IMR-90 (cell line): ENCODE results near the gene CAMKMT. TPM values are rescaled to one million over a fixed set of nuclear protein-coding genes. Genes with fewer than 3 reads are reported as not detected.

ENCODE experiments used
- ATAC-seq: fragments of 200-7000 bp; cut with Tn5 transposase; 2 replicates; pipeline ENCODE4 v1.9.1; 2020; ENCODE audit warnings: low read depth, mild to moderate bottlenecking, moderate library complexity
- BruUV-seq: library from RNA; stranded (reverse); fragments of 400-500 nt; replicated peaks from 2 replicates; lab custom pipeline; 2021; lab: Mats Ljungman, UMichigan
- CTCF ChIA-PET: fragments of 300-600 bp; formaldehyde crosslinking; extraction: SDS; loops from one replicate; lab custom pipeline; 2021; ENCODE audit warnings: antibody characterized with exemption; lab: Yijun Ruan, JAX
- POLR2A ChIA-PET: fragments of 300-600 bp; sonication (Branson Sonifier 250); formaldehyde crosslinking; loops from one replicate; lab custom pipeline; 2022; ENCODE audit warnings: antibody characterized with exemption; ENCODE audit not compliant: unreplicated experiment; lab: Charles Lee
- DNase-seq: peaks from one replicate; pipeline ENCODE4 v3.0.0; 2013
- H2AFZ ChIP-seq: replicated peaks from 2 replicates; pipeline ENCODE3; 2013; ENCODE audit warnings: low read length, mild to moderate bottlenecking; ENCODE audit not compliant: poor library complexity
- H2AK5ac ChIP-seq: 2 replicates; pipeline ENCODE4 v1.6.1; 2013; ENCODE audit warnings: low read depth, low read length, inconsistent platforms
- H2AK9ac ChIP-seq: replicated peaks from 2 replicates; pipeline ENCODE3; 2013; ENCODE audit warnings: mild to moderate bottlenecking, low read depth, low read length, moderate library complexity; ENCODE audit not compliant: poor library complexity
- H2BK120ac ChIP-seq: 2 replicates; pipeline ENCODE4 v1.6.1; 2013; ENCODE audit warnings: low read depth, low read length, inconsistent platforms
- H2BK15ac ChIP-seq: 3 replicates; pipeline ENCODE4 v1.6.1; 2013; ENCODE audit warnings: low read depth, low read length, inconsistent platforms
- H2BK20ac ChIP-seq: 2 replicates; pipeline ENCODE4 v1.6.1; 2013; ENCODE audit warnings: low read depth, mild to moderate bottlenecking, inconsistent platforms, low read length, moderate library complexity
- H2BK5ac ChIP-seq: 2 replicates; pipeline ENCODE4 v1.6.1; 2013; ENCODE audit warnings: mild to moderate bottlenecking, low read depth, low read length, inconsistent platforms; ENCODE audit not compliant: poor library complexity, severe bottlenecking
- H3K14ac ChIP-seq: replicated peaks from 2 replicates; pipeline ENCODE4 v1.6.1; 2013; ENCODE audit warnings: low read depth, low read length, inconsistent platforms
- H3K18ac ChIP-seq: 2 replicates; pipeline ENCODE4 v1.6.1; 2013; ENCODE audit warnings: low read depth, low read length, control low read depth
- H3K23ac ChIP-seq: 2 replicates; pipeline ENCODE4 v1.6.1; 2013; ENCODE audit warnings: low read depth, low read length, inconsistent platforms
- H3K27ac ChIP-seq: 2 replicates; pipeline ENCODE4 v1.5.1; 2013; ENCODE audit warnings: mild to moderate bottlenecking, control low read depth, low read length; ENCODE audit not compliant: insufficient read depth
- H3K27me3 ChIP-seq: 2 replicates; pipeline ENCODE4 v1.6.1; 2013; ENCODE audit warnings: low read length; ENCODE audit not compliant: control insufficient read depth, insufficient read depth
- H3K36me3 ChIP-seq: 2 replicates; pipeline ENCODE4 v1.6.1; 2013; ENCODE audit warnings: low read length, mixed read lengths; ENCODE audit not compliant: control insufficient read depth, insufficient read depth
- H3K4ac ChIP-seq: 2 replicates; pipeline ENCODE4 v1.6.1; 2013; ENCODE audit warnings: low read depth, low read length, inconsistent platforms
- H3K4me1 ChIP-seq: 2 replicates; pipeline ENCODE4 v1.6.1; 2013; ENCODE audit warnings: low read length, mixed read lengths; ENCODE audit not compliant: control insufficient read depth, insufficient read depth
- H3K4me2 ChIP-seq: 2 replicates; pipeline ENCODE4 v1.6.1; 2013; ENCODE audit warnings: low read depth, mild to moderate bottlenecking, control low read depth, low read length, moderate library complexity
- H3K4me3 ChIP-seq: 2 replicates; pipeline ENCODE4 v1.5.1; 2013; ENCODE audit warnings: low read depth, mild to moderate bottlenecking, control low read depth, low read length, moderate library complexity; ENCODE audit not compliant: insufficient read depth
- H3K56ac ChIP-seq: 2 replicates; pipeline ENCODE4 v1.6.1; 2013; ENCODE audit warnings: low read length, inconsistent platforms; ENCODE audit not compliant: insufficient read depth; ENCODE audit errors: extremely low read depth
- H3K79me1 ChIP-seq, 2 experiments: 2 replicates each; pipeline ENCODE4 v1.6.1; 2013; ENCODE audit warnings: low read length in 2 of 2, inconsistent platforms in 1 of 2, low read depth in 1 of 2
- H3K9ac ChIP-seq: 2 replicates; pipeline ENCODE4 v1.6.1; 2013; ENCODE audit warnings: low read depth, low read length, control low read depth
- H3K9me1 ChIP-seq: 2 replicates; pipeline ENCODE4 v1.6.1; 2013; ENCODE audit warnings: low read length, inconsistent platforms; ENCODE audit not compliant: insufficient read depth
- H3K9me3 ChIP-seq: 2 replicates; pipeline ENCODE4 v1.6.1; 2013; ENCODE audit warnings: low read length; ENCODE audit not compliant: control insufficient read depth, insufficient read depth
- H4K20me1 ChIP-seq: 2 replicates; pipeline ENCODE4 v1.6.1; 2013; ENCODE audit warnings: low read length, inconsistent platforms; ENCODE audit not compliant: insufficient read depth
- H4K5ac ChIP-seq: 2 replicates; pipeline ENCODE4 v1.6.1; 2013; ENCODE audit warnings: mild to moderate bottlenecking, low read depth, low read length, control low read depth
- H4K8ac ChIP-seq, 2 experiments: 2 replicates each; pipeline ENCODE4 v1.6.1; 2013; ENCODE audit warnings: low read depth in 2 of 2, low read length in 2 of 2, control low read depth in 1 of 2, inconsistent platforms in 1 of 2
- H4K91ac ChIP-seq: 2 replicates; pipeline ENCODE4 v1.6.1; 2013; ENCODE audit warnings: low read depth, low read length, inconsistent platforms; ENCODE audit not compliant: insufficient read depth
- BHLHE40 ChIP-seq: fragments of 150-350 bp; IDR thresholded peaks from 2 replicates; pipeline ENCODE4 v1.6.1; 2016; ENCODE audit warnings: mild to moderate bottlenecking, low read depth, low read length
- CHD1 ChIP-seq: IDR thresholded peaks from 2 replicates; pipeline ENCODE4 v1.6.1; 2012; ENCODE audit warnings: low read depth, low read length, improper control_type of control experiment
- MAZ ChIP-seq: IDR thresholded peaks from 2 replicates; pipeline ENCODE4 v1.6.1; 2012; ENCODE audit warnings: low read depth, mild to moderate bottlenecking, low read length, improper control_type of control experiment, moderate library complexity, borderline replicate concordance
- MXI1 ChIP-seq: IDR thresholded peaks from 2 replicates; pipeline ENCODE4 v1.6.1; 2012; ENCODE audit warnings: low read depth, mild to moderate bottlenecking, low read length, moderate library complexity, borderline replicate concordance
- NFE2L2 ChIP-seq: fragments of 150-350 bp; IDR thresholded peaks from 2 replicates; pipeline ENCODE4 v1.6.1; 2016; ENCODE audit warnings: low read depth, mild to moderate bottlenecking, low read length
- POLR2A ChIP-seq: IDR thresholded peaks from 2 replicates; pipeline ENCODE4 v1.6.1; 2012; ENCODE audit warnings: mild to moderate bottlenecking, low read depth, low read length
- RAD21 ChIP-seq: IDR thresholded peaks from 2 replicates; pipeline ENCODE4 v1.6.1; 2012; ENCODE audit warnings: low read length, improper control_type of control experiment
- RFX5 ChIP-seq: IDR thresholded peaks from 2 replicates; pipeline ENCODE4 v1.8.0; 2012; ENCODE audit warnings: low read depth, mild to moderate bottlenecking, low read length, moderate library complexity
- SMC3 ChIP-seq: fragments of 150-350 bp; IDR thresholded peaks from 2 replicates; pipeline ENCODE4 v1.6.1; 2016; ENCODE audit warnings: low read depth, mild to moderate bottlenecking, antibody characterized with exemption, low read length, moderate library complexity
- WGBS, 2 experiments: methylation state at CpG; one replicate each; pipeline versions ENCODE4 v1.1.5 to v1.1.7; 2013; ENCODE audit warnings: missing lambda C conversion rate in 2 of 2; ENCODE audit not compliant: insufficient read length in 1 of 2; ENCODE audit errors: extremely low coverage in 2 of 2; 5-methylcytosine and 5-hydroxymethylcytosine counted together
- dilution Hi-C: fragments of 300-500 bp; cut with HindIII; formaldehyde crosslinking; loops from one replicate; pipeline ENCODE4 v1.14.3; 2018; ENCODE audit warnings: low sequenced_read_pairs; ENCODE audit not compliant: unreplicated experiment
- in situ Hi-C: fragments of 300-500 bp; cut with MboI; formaldehyde crosslinking; loops from 3 replicates; pipeline ENCODE4 v1.14.3; 2019; ENCODE audit warnings: low sequenced_read_pairs, inconsistent platforms, mixed read lengths
- intact Hi-C: fragments of 100-400 bp; cut with micrococcal nuclease; formaldehyde crosslinking; loops from 2 replicates; pipeline ENCODE4 v1.10.0; 2022
- polyA plus RNA-seq, 3 experiments: library from polyadenylated mRNA; depleted of rRNA; stranded (reverse); fragments of >200 nt; gene quantifications; 2 replicates each; pipeline ENCODE4 v1.2.3, GENCODE V29; 2012; ENCODE audit warnings: low replicate concordance in 1 of 3
- total RNA-seq: library from RNA; depleted of rRNA; stranded (reverse); fragments of >200 nt; gene quantifications from 2 replicates; pipeline ENCODE4 v1.2.3, GENCODE V29; 2012
- TF ChIP-seq, protein P1 (sequence below): conservative IDR thresholded peaks from 2 replicates; pipeline ENCODE4 v1.5.1; 2012; ENCODE audit warnings: mild to moderate bottlenecking, low read depth, low read length, improper control_type of control experiment

CAMKMT gene
- total and polyA plus RNA-seq, 2 of the 4 experiments (the other 2 are of a cell fraction): 4.4 to 6.8 TPM

DNA sequence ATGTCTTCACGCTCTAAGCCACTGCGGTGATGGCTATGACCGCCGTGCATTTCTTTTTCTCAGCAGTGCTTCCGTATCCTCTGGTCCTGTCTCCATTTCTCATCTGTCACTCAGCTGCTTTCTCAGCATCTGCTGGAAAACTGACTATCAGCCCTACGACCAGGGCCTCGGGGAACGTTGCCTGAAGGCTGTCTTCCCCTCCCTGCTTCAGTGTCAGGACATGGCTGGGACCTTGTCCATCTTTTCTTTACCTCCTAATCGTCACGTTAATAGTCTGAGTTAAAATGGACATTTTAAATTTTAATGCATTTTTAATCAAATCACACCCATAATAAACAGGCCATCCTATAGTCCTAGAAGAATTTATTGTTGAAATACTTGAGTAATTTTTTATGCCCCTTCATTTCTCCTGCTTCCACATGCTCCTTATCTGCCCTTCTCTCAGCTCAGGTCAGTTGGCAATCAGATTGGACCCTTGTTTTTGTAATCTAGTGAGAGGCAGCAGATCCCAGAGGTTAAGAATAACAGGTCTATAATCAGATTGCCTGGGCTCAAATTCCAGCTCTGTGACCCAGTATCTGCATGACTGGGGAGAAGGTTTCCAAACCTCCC, 329.5 kb downstream of the CAMKMT start:
- WGBS, 2 experiments: 50% methylated on average over 1 of the region's 10 CpGs; no CpG with 5 or more reads in 1 of the 2 experiments
- Histone ChIP-seq H2BK20ac (no peak overlapping the region), H3K4me1 (no peaks in the 10 kb centered on the region), H4K8ac (no peak overlapping the region), H3K4ac (no peak overlapping the region), H3K14ac (no peak overlapping the region), H3K4me3 (no peak overlapping the region), H2BK120ac (no peak overlapping the region), H3K9ac (no peak overlapping the region), H2AK5ac (no peak overlapping the region), H4K91ac (no peak overlapping the region), H3K9me1 (no peaks in the 10 kb centered on the region), H3K36me3 (no peaks in the 10 kb centered on the region), H3K18ac (no peak overlapping the region), H3K23ac (no peak overlapping the region), H3K27me3 (no peaks in the 10 kb centered on the region), H2BK5ac (no peak overlapping the region), H3K4me2 (no peak overlapping the region), H3K56ac (no peak overlapping the region), H3K27ac (no peak overlapping the region), H2BK15ac (no peak overlapping the region), H3K79me1 (no peaks in the 10 kb centered on the region), H4K20me1 (no peaks in the 10 kb centered on the region), H2AFZ (no peak overlapping the region), H4K5ac (no peak overlapping the region), H2AK9ac (no peak overlapping the region), H3K9me3 (no peaks in the 10 kb centered on the region)
- TF ChIP-seq POLR2A (no peak), NFE2L2 (no peak), SMC3 (no peak), RFX5 (no peak), CHD1 (no peak), MXI1 (no peak), RAD21 (no peak), MAZ (no peak), BHLHE40 (no peak)
- TF ChIP-seq, protein P1, sequence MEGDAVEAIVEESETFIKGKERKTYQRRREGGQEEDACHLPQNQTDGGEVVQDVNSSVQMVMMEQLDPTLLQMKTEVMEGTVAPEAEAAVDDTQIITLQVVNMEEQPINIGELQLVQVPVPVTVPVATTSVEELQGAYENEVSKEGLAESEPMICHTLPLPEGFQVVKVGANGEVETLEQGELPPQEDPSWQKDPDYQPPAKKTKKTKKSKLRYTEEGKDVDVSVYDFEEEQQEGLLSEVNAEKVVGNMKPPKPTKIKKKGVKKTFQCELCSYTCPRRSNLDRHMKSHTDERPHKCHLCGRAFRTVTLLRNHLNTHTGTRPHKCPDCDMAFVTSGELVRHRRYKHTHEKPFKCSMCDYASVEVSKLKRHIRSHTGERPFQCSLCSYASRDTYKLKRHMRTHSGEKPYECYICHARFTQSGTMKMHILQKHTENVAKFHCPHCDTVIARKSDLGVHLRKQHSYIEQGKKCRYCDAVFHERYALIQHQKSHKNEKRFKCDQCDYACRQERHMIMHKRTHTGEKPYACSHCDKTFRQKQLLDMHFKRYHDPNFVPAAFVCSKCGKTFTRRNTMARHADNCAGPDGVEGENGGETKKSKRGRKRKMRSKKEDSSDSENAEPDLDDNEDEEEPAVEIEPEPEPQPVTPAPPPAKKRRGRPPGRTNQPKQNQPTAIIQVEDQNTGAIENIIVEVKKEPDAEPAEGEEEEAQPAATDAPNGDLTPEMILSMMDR: no peak
- ChIA-PET POLR2A (no interaction called here), CTCF (interaction anchor here (1.5 kb wide), 1 partner anchor 10 kb away, joined by 3 read pairs; no protein-coding TSS in a partner anchor)
- no peak for DNase-seq
- intact Hi-C loops: no loop called here
- no TSS peak for BruUV-seq
- in situ Hi-C loops: no loop called here
- ATAC-seq: no peak
- dilution Hi-C loops: no loop called here
